Cortex of kidney (tissue), 1 donor: ENCODE measurements around the gene CMIP.
"Not testable (repeated sequence)": the region's sequence is repeated elsewhere in the genome, so short reads cannot be mapped to it uniquely, and the experiment has no call there.

ENCODE experiments used
- DNase-seq: peaks from one replicate; lab custom pipeline; 2025; lab: John Stamatoyannopoulos, UW

CMIP gene

GRCh38 chr16:81686391-81687130 is 242.0 kb downstream of the CMIP start:
- DNase-seq: no peak

- no peak for DNase-seq
Observed at GRCh38 chr16:81687131-81687456, 242.5 kb downstream of the CMIP start.

- no peak for DNase-seq
Observed at GRCh38 chr16:81688182-81688581, 243.6 kb downstream of the CMIP start.

- not testable (repeated sequence) for DNase-seq
Observed at GRCh38 chr16:81688839-81689238, 244.2 kb downstream of the CMIP start.

- DNase-seq: no peak
Observed at GRCh38 chr16:81692021-81692420, 247.4 kb downstream of the CMIP start.

DNA sequence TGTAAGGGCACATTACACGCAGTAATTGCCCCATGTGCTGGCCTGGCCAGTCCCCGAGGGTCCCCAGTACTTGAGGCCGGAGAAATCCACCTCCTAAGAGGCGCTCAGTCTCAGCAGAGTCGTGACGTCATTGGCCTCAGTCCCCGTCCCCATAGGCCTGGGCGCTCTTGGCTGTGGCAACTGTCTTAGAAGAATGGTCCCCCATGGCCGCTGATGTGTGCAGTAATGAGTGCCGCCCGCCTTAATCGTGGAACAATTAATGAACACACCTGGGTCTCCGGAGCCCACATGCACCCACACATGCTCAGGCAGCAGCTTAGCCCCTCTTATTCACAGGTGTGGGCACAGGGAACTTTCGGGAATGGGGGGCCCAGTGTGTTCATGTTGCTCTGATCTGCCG is 248.0 kb downstream of the CMIP start:
- no peak for DNase-seq

DNA sequence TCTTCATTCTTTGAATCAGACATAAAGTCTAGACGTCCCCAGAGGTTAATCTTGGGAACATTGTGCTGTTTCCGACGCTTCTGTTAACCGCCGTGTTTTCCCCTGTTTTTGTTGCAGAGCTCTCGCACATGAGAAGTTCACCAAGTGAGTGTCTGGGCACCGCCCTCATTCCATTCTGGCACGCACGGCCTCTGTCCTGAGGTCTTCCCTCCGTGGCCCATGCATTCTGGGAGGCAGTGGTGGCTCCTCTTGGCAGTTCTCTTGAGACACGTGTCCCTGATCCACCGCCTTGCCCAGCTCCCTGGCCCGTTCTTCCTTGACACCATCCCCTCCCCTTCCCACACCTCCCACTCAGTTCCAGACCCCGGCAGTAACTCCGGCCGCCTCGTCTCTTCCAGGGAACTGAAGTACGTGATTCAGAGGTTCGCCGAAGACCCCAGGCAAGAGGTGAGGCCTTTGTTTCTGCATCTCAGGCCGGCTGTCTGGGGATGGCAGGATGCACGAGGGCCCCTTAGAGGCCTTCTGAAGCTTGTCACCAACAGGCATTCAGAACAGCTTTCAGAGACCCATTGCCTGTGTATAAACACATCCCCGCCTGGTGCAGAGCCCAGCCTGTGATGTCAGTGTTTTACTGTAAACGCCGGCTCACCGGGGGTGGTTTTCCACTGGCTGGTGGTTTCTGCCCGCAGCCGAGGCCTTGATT is 248.6 kb downstream of the CMIP start:
- DNase-seq: no peak

DNA sequence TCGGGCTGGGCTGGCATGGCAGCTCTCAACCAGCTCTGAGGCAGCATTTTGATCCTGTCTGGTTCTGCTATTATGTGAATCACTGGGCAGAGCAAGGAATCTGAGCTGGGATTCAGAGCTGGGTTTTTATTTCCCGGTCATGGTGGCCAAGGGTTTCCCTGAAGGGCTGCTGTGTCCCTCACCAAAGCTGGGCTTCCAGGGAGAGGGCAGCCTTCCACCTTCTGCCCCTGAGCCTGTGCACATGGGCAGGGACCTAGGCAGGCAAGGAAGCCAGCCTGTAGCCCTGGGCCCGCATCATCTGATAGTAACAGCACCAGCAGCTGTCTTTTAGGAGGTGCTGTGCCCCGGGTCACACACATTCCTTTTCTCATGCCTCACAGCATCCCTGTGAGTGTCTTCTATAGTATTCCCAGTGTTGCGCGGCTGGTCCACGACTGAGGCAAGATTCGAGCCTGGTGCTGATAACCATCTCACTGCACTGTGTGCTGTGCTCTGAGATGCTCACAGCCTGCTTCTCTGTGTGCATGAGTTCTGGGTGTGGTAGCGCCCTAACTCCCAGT is 249.2 kb downstream of the CMIP start:
- DNase-seq: no peak

DNA sequence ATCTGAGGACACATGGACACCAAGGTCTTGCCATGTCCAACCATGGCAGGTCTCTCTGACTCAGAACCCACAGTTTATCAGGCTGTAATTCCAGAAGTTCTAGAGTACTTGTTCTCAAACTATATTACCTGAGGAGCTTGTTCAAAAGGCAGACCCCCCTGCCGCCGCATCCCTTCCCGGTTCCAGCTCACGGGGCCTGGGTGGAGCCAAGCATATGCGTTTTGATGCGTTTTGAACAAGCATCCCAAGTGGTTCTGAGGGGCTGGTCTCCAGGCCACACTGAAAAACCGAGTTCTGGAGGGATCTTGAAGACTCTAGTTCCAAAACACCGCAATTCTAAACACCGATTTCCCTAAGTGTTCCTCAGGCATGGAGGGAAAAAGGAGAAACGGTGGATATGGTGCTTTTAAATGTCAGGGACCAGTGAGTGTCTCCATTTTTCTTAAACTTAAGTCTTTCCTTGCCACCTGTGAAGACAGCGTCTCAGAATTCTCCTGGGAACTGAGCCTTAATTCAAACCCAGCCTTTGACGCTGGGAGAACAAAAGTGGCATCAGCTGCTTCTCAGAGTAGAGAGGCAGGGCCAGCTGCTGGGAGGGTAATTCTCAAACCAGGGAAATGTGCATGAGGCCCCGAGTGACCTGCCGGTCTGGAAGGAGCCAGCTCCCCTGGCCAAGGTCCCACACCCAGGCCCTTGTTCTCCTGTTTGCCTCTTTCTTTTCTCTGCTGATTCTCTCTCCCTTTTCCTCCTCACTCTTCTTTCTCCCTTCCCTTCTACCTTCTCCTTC is 250.1 kb downstream of the CMIP start:
- DNase-seq: no peak

- DNase-seq: no peak
Observed at GRCh38 chr16:81695321-81696165, 250.9 kb downstream of the CMIP start.

GRCh38 chr16:81696166-81696960 is 251.8 kb downstream of the CMIP start:
- no peak for DNase-seq

DNA sequence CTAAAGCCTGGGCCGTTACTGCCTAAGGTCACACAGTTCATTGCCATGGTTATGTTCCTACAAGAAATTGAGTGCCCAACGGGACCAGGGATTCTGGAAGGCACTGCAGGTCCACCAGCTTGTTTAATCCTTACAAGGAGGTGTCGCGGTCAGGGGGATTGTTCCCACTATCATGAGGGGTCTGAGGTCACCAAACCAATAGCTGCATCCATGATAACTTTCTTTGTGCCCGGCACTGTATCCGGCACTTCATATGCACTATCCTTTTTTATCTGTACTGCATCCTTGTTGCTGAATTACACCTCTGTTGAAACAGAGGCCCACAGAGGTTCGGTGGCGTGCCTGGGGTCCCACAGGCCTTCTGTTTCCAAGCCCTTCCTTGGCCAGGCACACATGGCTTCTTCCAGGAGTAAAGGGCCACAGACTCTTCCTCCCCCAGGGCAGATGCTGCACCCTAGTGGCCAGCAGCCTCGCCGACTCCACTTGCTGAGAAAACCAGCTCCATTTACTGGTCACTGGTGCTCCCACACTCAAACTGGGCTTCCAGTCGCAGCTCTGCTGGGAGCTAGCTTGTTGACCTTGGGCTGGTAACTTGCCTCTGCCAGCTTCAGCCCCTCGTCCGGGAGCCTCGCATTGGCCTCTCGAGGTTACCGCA is 252.5 kb downstream of the CMIP start:
- no peak for DNase-seq

- no peak for DNase-seq
Observed at GRCh38 chr16:81697616-81698309, 253.2 kb downstream of the CMIP start.

GRCh38 chr16:81698310-81698641 is 253.7 kb downstream of the CMIP start:
- no peak for DNase-seq

DNA sequence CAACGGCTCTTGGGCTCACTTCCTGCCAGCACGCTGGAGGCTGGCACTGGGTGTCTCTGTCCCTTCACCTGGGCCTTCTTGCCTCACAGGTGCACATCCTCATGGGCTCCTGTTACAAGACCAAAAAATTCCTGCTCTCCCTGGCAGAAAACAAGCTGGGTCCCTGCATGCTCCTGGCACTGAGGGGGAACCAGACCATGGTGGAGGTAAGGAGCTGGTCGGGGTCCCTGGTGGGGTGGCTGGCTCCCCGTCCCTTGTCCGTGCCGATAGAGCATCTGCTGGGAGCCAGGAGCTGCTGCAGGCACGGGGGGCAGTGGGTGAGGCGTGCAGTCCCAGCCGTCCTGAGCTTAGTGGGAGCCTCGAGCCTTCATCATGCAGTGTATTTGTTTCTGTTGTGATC is 255.0 kb downstream of the CMIP start:
- DNase-seq: no peak

GRCh38 chr16:81700071-81700779 is 255.6 kb downstream of the CMIP start:
- no peak for DNase-seq

GRCh38 chr16:81700780-81701165 is 256.2 kb downstream of the CMIP start:
- DNase-seq: no peak

GRCh38 chr16:81701296-81701970 is 256.8 kb downstream of the CMIP start:
- no peak for DNase-seq

GRCh38 chr16:81702506-81702905 is 257.9 kb downstream of the CMIP start:
- DNase-seq: no peak
